Fibroblast of skin of right quadriceps (primary cell): ENCODE results near the gene PAOX.

Experiments used
- DNase-seq: peaks from one replicate; pipeline ENCODE4 v3.0.0-alpha.2; 2013

PAOX gene

DNA sequence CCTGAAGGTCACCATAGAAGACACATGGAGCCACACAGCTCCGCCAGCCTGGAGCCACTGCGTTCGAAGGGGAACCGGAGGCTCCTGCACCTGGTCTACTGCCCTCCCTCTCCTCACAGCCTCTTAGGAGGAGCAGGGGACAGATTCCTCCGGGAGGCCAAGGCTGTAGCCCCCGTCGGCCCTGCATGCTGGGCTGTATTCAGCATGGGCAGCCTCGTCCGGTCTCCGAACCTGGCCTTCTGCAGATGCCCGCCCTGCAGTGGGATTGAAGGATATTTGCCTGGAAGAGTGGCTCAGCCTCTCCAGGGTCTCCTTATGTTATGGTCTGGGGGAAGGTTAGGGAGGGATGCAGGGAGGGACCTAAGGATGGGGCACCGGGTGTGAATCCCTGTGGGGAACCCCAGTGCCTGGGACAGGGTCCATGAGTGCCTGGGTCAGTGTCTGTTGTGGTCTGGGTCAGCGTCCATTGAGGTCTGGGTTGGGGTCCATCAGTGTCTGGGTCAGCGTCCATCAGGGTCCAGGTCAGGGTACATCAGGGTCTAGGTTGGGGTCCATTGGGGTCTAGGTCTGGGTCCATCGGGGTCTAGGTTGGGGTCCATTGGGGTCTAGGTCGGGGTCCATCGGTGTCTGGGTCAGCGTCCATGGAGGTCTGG, 61.7 kb downstream of the PAOX start:
- DNase-seq = no peak
